ENCODE results near the gene PRKAG3.

GRCh38 chr2:218823196-218823855, 8.3 kb downstream of the PRKAG3 start:
- no peak for TF ChIP-seq EZH2phosphoT487 (IDR thresholded peaks at IDR 0.05; ENCODE audit: insufficient read depth, low read depth)
- no peak for TF ChIP-seq EZH2 (IDR thresholded peaks at IDR 0.05; ENCODE audit: insufficient read depth, poor library complexity, severe bottlenecking)
